Spleen (tissue), 11 donors: ENCODE measurements around the gene HSD17B2. TPM values are rescaled to one million over a fixed set of nuclear protein-coding genes. Genes with fewer than 3 reads are reported as not detected.

Experiments
- DNase-seq: peaks from one replicate; pipeline ENCODE4 v3.0.0-alpha.2; 2020
- H3K27ac ChIP-seq, 8 donors: fragments of 200-600 bp; sonication (generic) in 7 of 8; 1 replicate in 4 of 8; 2 replicates in 4 of 8; pipeline versions ENCODE4 v1.5.0 to v1.8.0; 2016 to 2021; ENCODE audit warnings: inconsistent platforms in 4 of 8, mild to moderate bottlenecking in 4 of 8, moderate library complexity in 1 of 8
- H3K27me3 ChIP-seq, 7 donors: fragments of 200-600 bp; sonication (generic) in 6 of 7; replicated peaks in 1 of 7; 1 replicate in 4 of 7; 2 replicates in 3 of 7; pipeline versions ENCODE4 v1.5.0 to v1.8.0; 2016 to 2021; ENCODE audit warnings: inconsistent platforms in 3 of 7, mild to moderate bottlenecking in 1 of 7
- H3K36me3 ChIP-seq, 6 donors: fragments of 200-600 bp; sonication (generic) in 5 of 6; 1 replicate in 4 of 6; 2 replicates in 2 of 6; pipeline versions ENCODE4 v1.5.0 to v1.8.0; 2016 to 2021; ENCODE audit warnings: inconsistent platforms in 2 of 6
- H3K4me1 ChIP-seq, 6 donors: fragments of 200-600 bp; sonication (generic) in 5 of 6; 1 replicate in 3 of 6; 2 replicates in 3 of 6; pipeline versions ENCODE4 v1.5.0 to v1.8.0; 2016 to 2021; ENCODE audit warnings: inconsistent platforms in 3 of 6
- H3K4me3 ChIP-seq, 8 donors: fragments of 200-600 bp; sonication (generic) in 7 of 8; 1 replicate in 4 of 8; 2 replicates in 4 of 8; pipeline versions ENCODE4 v1.5.0 to v1.8.0; 2016 to 2021; ENCODE audit warnings: inconsistent platforms in 4 of 8, mild to moderate bottlenecking in 4 of 8, moderate library complexity in 2 of 8
- H3K9me3 ChIP-seq, 8 donors: fragments of 200-600 bp; sonication (generic) in 7 of 8; 1 replicate in 4 of 8; 2 replicates in 4 of 8; pipeline versions ENCODE4 v1.5.0 to v1.8.0; 2016 to 2021; ENCODE audit warnings: inconsistent platforms in 4 of 8
- CTCF ChIP-seq, 11 experiments: fragments of 200-600 bp in 7 of 11; fragments of 450-650 bp in 4 of 11; sonication (generic) in 4 of 11; IDR thresholded peaks in 8 of 11; conservative IDR thresholded peaks in 3 of 11; 1 replicate in 7 of 11; 2 replicates in 4 of 11; pipeline versions ENCODE4 v1.4.0 to v1.8.0; 2016 to 2021; ENCODE audit warnings: antibody characterized with exemption in 11 of 11, inconsistent platforms in 4 of 11, mild to moderate bottlenecking in 1 of 11
- POLR2A ChIP-seq, 3 donors: fragments of 450-650 bp; IDR thresholded peaks; one replicate each; pipeline ENCODE4 v1.5.1; 2017; ENCODE audit warnings: antibody characterized with exemption in 3 of 3, mild to moderate bottlenecking in 1 of 3
- POLR2AphosphoS5 ChIP-seq, 3 donors: sonication (generic); formaldehyde crosslinking; IDR thresholded peaks; one replicate each; pipeline ENCODE4 v1.5.1; 2017; ENCODE audit warnings: antibody characterized with exemption in 3 of 3
- WGBS, 5 donors: extraction: QIAGEN DNeasy Blood & Tissue Kit in 3 of 5; methylation state at CpG; one replicate each; pipeline versions ENCODE4 v1.1.5 to v1.1.7; 2013 to 2018; 5-methylcytosine and 5-hydroxymethylcytosine counted together
- intact Hi-C: fragments of 100-400 bp; cut with DNase I; formaldehyde crosslinking; loops from one replicate; pipeline ENCODE4 v1.15.0; 2023; ENCODE audit warnings: low total_unique reads
- polyA plus RNA-seq, 3 donors: library from polyadenylated mRNA; stranded (reverse); fragments of 200-250 nt; gene quantifications; one replicate each; pipeline ENCODE4 v1.2.1, GENCODE V29; 2013
- total RNA-seq, 7 donors: library from RNA; depleted of rRNA in 3 of 7; stranded (reverse); fragments of >200 nt in 3 of 7; fragmentation: NEBNext Ultra II Directional in 4 of 7; extraction: Animal tissue kit (Norgen Biotek cat#: 25700) in 4 of 7; gene quantifications; one replicate each; pipeline versions ENCODE4 v1.1.0 to v1.2.1, GENCODE V29; 2016 to 2021
- donor health status: healthy with polysubstance abuse.
- donor health status: DM: no; HTN: no; CAD: no; lungs with moderate emphysema.
- donor health status: DM: no; HTN: no; CAD: no.
- donor health status: Bipolar disorder and iron deficiency.
- donor health status: healthy.
- donor health status: DM: no; HTN: no; CAD: no.
- donor health status: DM: yes; HTN: yes; CAD: no.

HSD17B2 gene
- total and polyA plus RNA-seq, 10 donors = 0.09 to 0.13 TPM; not detected in 8

GRCh38 chr16:82033683-82034300, 1.3 kb upstream of the HSD17B2 start:
- no peaks in the 10 kb centered on the region for H3K36me3 ChIP-seq
- no peaks in the 10 kb centered on the region for H3K9me3 ChIP-seq
- intact Hi-C loops = no loop called here
- peaks cover 0 to 49% (median 0%) of the 10 kb centered on the region in 7 donors for H3K27me3 ChIP-seq
- 52 to 68% (median 61%) methylated on average over 8 of the region's 8 CpGs for WGBS, 5 donors
- TF ChIP-seq POLR2A (IDR thresholded peaks at IDR 0.05) (no peak), POLR2AphosphoS5 (IDR thresholded peaks at IDR 0.05) (no peak), CTCF (IDR thresholded peaks at IDR 0.05 in 8 of 11, conservative IDR thresholded peaks at IDR 0.05 in 3 of 11) (no peak)
- no peak overlapping the region for H3K27ac ChIP-seq
- no peak overlapping the region for H3K4me3 ChIP-seq
- H3K4me1 ChIP-seq = no peaks in the 10 kb centered on the region
- DNase-seq = no peak

GRCh38 chr16:82037251-82037650, 2.2 kb downstream of the HSD17B2 start:
- Histone ChIP-seq H3K27ac (no peak overlapping the region), H3K9me3 (no peaks in the 10 kb centered on the region), H3K4me3 (no peak overlapping the region), H3K36me3 (no peaks in the 10 kb centered on the region), H3K4me1 (no peaks in the 10 kb centered on the region), H3K27me3 (peaks cover 0 to 50% (median 0%) of the 10 kb centered on the region in 7 donors)
- WGBS, 5 donors = 81 to 92% (median 88%) methylated on average over 4 of the region's 4 CpGs
- TF ChIP-seq CTCF (IDR thresholded peaks at IDR 0.05 in 8 of 11, conservative IDR thresholded peaks at IDR 0.05 in 3 of 11) (no peak), POLR2AphosphoS5 (IDR thresholded peaks at IDR 0.05) (no peak), POLR2A (IDR thresholded peaks at IDR 0.05) (no peak)
- intact Hi-C loops = no loop called here
- no peak for DNase-seq

GRCh38 chr16:82037666-82038065, 2.6 kb downstream of the HSD17B2 start:
- Histone ChIP-seq H3K27ac (no peak overlapping the region), H3K27me3 (peaks cover 0 to 52% (median 0%) of the 10 kb centered on the region in 7 donors), H3K36me3 (no peaks in the 10 kb centered on the region), H3K4me3 (no peak overlapping the region), H3K4me1 (no peaks in the 10 kb centered on the region), H3K9me3 (no peaks in the 10 kb centered on the region)
- WGBS, 5 donors = 49 to 73% (median 65%) methylated on average over 2 of the region's 2 CpGs
- no peak for DNase-seq
- intact Hi-C loops = no loop called here
- TF ChIP-seq POLR2AphosphoS5 (IDR thresholded peaks at IDR 0.05) (no peak), POLR2A (IDR thresholded peaks at IDR 0.05) (no peak), CTCF (IDR thresholded peaks at IDR 0.05 in 8 of 11, conservative IDR thresholded peaks at IDR 0.05 in 3 of 11) (no peak)

GRCh38 chr16:82040296-82040695, 5.2 kb downstream of the HSD17B2 start:
- 73 to 88% (median 82%) methylated on average over 3 of the region's 3 CpGs for WGBS, 5 donors
- TF ChIP-seq POLR2A (IDR thresholded peaks at IDR 0.05) (no peak), POLR2AphosphoS5 (IDR thresholded peaks at IDR 0.05) (no peak), CTCF (IDR thresholded peaks at IDR 0.05 in 8 of 11, conservative IDR thresholded peaks at IDR 0.05 in 3 of 11) (no peak)

More at GRCh38 chr16:82040296-82040695, 5.2 kb downstream of the HSD17B2 start:
- Histone ChIP-seq H3K27ac (no peak overlapping the region), H3K4me3 (no peak overlapping the region), H3K9me3 (no peaks in the 10 kb centered on the region), H3K27me3 (peaks cover 0 to 36% (median 0%) of the 10 kb centered on the region in 7 donors), H3K4me1 (no peaks in the 10 kb centered on the region), H3K36me3 (no peaks in the 10 kb centered on the region)
- DNase-seq = no peak
- intact Hi-C loops = no loop called here
